ENCODE data around the gene ISG20.
A peak's percentile ranks its signal among the peaks of the same experiment; 100 is the strongest.

Gene ISG20

GRCh38 chr15:88655103-88655553 is 16.3 kb downstream of the ISG20 start:
- no peak for DNase-seq

- DNase-seq = no peak
These were observed 17.1 kb downstream of the ISG20 start for GRCh38 chr15:88655800-88656488.

- no peak for DNase-seq
These were observed 18.0 kb downstream of the ISG20 start for GRCh38 chr15:88656760-88657221.

DNA sequence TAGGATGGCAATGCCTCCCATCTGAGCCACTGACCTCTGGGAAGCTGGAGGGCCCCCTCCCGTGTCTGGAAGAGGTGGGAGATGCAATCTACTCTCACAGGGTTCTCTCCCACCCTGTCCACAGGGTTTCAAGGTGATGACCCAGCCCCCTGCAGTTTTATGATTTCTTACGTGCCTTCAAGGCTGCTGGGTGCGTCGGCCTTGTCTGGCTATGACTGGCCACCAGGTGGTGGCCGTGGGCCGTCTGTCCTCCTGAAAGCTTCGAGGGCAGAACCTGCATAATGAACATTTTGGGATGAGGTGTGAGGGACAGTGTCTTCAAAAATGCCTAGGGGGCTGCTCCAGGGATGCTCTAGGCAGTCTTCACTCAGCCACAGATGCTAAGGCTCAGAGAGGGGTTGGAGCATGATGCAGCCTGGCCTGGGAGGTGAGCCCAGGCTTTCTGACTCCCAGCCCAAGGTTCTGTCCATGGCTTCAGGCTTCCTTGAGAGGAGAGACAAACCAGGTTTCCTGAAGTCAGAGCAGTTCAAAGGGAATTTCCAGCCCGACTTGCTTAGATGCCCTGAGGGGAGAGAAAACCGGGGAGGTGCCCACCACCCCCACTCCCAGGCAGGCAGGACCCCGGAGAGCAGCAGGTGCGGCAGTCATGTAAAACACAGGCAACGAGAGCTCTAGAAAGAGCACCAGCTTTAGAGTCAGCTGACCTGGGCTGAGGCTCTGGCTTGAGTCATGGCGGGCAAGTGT is 18.7 kb downstream of the ISG20 start:
- DNase-seq = peak; percentile 1

GRCh38 chr15:88658070-88658965 is 19.5 kb downstream of the ISG20 start:
- DNase-seq = no peak

DNA sequence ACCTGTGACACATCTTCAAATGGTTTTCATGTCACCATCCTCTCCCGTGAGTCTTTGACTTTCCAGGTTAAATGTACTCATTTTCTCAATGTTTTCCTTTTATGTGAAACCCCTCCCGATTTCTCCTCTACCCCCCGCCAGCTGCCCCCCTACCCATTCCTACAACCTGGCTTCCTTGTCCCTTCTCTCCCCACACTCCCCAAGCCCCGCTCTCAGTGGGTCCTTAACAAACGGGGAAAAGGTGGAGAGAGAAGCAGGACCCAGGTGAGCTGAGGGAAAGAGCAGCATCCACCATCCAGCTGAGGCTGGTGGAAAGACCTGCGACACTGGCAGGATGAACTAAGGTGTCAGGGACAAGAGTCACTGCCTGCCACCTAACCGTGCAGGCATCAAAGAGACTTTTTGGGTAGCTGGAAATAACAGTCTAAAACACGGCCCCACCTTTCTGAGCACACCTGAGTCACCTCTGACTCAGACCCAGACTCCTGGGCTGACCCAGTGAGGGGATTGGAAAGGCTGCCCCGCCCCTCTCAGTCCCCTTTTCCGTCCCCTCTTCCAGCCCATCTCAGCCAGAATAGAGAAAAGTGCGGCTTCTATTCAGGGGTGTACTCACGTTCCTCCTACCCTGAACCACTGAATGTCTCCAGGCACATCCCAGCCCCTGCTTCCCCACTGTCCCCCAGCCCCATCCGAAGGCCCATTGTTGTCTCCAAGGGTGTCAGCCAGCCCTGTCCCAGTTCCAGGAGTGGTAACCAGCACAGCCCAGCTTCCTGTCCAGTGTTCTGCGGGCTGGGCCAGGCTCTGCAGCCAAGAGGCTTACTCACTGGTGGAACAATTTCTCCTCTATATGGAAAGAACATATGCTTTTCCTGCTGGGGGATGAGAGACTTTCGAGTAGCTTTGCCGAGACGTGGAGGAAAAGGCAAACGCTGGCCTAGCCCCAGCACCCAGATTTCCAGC is 20.4 kb downstream of the ISG20 start:
- peak; percentile 0 for DNase-seq

GRCh38 chr15:88661041-88661700 is 22.4 kb downstream of the ISG20 start:
- no peak for DNase-seq

DNA sequence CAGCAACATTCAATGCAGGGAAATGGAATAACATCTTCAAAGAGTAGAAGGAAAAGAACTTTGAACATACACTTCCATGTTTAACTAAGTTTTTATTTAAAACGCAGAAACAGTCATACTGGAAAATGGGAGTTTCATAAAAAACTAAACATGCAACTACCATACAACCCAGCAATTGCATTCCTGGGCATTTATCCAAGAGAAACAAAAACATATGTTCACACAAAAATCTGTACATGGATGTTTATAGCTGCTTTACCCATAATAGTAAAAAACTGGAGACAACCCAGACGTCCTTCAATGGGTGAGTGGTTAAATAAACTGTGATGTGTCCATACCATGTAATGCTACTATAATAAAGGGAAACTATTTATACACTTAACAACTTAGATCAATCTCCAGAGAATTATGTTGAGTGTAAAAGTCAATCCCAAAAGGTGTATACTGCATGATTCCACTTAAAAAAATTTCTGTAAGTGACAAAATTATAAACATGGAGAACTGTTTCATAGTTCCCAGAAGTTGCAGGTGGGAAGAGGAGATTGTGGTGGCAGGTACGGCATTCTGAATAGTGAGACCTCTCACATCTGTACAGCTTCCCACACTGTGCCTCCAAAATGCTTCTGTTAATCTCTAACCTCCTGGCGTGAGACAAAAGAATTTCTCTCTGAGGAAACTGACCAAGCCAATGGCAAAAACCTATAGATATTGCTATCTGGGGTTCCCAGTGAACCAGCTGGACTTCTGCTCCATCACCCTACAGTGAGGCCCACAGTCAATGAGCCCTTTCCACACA is 23.1 kb downstream of the ISG20 start:
- DNase-seq = no peak

DNA sequence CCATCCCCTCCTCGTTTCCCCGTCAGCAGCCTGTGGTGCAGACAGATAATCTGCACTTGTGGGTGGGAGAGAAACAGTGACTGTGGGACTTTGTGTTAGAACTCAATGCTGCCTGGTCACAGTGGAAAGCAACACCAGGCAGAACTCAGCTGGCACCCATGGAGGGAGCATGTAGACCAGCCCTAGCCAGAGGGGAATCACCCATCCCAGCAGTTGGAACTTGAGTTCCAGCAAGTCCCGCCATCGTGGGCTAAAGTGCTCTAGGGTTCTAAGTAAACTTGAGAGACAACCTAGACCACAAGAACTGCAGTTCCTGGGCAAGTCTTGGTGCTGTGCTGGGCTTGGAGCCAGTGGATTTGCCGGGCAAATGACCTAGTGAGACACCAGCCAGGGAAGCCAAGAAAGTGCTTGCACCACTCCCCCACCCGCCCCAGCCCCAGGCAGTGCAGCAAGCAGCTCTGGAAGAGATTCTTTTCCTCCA is 24.4 kb downstream of the ISG20 start:
- no peak for DNase-seq

DNA sequence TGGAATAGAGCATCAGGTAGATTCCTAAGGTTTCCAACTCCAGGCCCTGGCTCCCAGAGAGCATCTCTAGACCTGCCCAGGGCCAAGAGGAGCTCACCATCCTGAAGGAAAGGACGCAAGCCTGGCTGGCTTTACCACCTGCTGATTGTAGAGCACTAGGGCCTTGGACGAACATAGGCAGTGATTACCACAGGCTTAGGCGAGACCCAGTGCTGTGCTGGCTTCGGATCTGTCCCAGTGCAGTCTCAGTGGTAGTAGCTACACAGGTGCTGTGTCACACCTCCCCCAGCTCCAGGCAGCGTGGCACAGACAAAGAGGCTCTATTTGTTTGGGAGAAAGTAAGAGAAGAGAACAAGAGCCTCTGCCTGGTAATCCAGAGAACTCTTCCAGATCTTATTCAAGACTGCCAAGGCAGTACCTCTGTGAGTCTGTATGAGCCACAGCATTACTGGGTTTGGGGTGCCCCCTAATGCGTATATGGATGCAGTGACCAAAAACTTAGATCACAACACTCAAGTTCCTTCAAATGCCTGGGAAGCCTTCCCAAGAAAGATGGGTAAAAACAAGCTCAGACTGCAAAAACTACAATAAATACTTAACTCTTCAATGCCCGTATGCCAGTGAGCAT is 25.4 kb downstream of the ISG20 start:
- peak; percentile 74 for DNase-seq

GRCh38 chr15:88674661-88675060 is 35.8 kb downstream of the ISG20 start:
- no peak for DNase-seq

DNA sequence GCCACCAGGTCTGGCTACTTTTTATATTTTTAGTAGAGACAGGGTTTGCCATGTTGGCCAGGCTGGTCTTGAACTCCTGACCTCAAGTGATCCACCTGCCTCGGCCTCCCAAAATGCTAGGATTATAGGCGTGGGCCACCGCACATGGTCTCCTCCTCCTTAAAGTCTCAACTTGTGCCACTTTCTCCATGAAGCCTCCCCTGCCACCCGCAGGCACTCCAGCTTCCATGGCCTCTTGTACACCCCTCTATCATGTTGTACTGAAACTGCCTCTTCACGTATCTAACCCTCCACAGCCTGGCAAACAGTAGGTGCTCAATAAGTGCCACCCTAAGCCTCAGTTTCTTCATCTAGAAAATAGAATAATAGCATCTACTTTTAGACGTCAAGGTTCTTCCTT is 39.9 kb downstream of the ISG20 start:
- no peak for DNase-seq

DNA sequence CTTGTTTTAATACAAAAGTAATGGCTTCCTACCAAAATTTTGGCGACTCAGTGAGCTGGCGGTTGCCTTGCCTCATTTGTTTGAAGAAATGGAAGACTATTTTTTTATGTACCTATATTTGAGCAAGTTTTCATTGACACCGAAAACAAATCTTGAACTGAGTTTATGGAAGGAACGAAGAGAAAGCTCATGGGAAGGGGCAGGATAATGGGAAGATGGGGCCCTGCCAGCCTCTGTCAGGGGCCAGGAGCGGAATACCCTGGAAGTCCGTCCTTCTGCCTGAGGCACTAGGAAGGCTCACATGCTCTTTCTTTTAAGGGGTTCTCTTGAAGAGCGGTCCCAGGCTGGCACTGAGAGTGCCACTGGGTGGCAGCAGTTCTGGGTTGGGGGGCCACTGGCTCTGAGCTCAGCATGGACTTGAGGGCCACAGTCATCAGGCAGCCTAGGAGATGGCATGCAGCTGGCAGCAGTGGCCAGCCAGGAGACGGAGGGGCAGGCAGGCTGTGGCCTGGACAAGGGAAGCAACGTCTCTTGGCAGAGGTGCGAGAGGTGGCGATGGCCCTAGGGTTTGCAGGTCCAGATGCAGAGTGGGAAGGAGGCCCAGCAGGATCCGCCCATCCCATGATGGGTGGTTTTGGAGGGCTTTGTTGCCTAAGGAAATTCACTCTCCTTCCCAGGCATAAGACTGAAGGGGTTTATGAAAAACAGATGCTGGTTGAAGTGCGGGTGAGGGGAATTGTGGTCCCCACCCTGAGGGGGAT is 41.6 kb downstream of the ISG20 start:
- no peak for DNase-seq

GRCh38 chr15:88681610-88682221 is 42.9 kb downstream of the ISG20 start:
- DNase-seq = no peak

DNA sequence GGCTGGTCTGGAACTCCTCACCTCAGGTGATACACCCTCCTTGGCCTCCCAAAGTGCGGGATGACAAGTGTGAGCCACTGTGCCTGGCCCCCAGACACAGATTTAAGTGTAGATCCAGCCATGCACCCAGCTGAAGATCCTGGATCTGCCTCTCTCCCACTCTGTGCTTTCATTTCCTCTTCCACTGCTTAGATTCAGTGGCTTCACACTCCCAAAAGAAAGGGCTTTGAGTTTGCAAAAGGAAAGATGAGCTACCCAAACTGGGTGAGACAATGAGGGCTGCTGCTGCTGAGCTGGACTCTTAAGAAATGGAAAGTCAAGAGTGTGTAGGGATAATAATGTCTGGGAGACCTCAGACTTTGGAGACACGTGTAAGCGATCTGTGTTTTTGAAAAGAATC is 45.5 kb downstream of the ISG20 start:
- DNase-seq = no peak

DNA sequence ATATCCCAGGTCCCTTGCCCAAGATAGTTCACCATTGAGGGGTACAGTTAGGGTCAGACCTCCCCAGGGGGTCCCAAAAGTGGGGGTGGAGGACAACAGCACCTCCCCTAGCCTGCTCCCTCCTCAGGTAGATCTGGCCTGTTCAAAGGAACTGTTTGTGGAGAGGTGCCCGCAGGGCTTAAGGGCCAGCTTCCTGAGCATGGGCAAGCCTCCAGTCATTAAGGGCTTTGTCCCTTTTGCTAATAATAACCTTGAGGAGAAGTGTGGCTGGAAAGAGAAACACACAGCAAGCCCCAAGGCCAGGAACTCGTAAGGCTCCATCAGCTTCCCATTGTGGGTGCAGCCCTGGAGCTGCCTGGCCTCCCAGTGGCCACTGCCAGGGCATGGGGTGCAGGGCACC is 47.4 kb downstream of the ISG20 start:
- no peak for DNase-seq

GRCh38 chr15:88688394-88688933 is 49.6 kb downstream of the ISG20 start:
- no peak for DNase-seq

GRCh38 chr15:88690331-88690730 is 51.5 kb downstream of the ISG20 start:
- DNase-seq = no peak

GRCh38 chr15:88693191-88693590 is 54.4 kb downstream of the ISG20 start:
- DNase-seq = no peak
